ENCODE data around the gene PTPRA. TPM values are rescaled to one million over a fixed set of nuclear protein-coding genes. Genes with fewer than 3 reads are reported as not detected.

PTPRA gene
- total RNA-seq, 1 donor from 2014 or later, result 59.5 TPM

DNA sequence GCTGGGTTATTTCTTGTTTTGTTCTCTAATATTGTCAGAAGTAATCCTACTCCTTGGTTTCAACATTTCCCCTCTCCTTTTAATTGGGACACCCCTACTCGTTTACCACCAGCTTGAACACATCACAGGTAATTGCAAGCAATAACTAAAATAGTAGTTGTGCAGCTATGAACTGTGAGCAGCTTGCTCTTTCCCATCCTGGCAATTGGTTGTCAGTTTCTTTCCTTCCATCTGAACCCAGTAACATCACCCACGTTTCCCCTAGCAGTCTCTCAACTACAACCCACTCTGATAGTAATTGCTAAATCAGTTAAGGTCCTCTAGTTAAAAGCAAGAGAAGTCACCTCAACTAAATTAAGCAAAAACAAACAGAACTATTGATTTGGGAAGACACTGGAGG lies 122.5 kb downstream of the PTPRA start:
- no peaks in the 10 kb centered on the region for H3K9me3 Mint-ChIP-seq (ENCODE audit: unreplicated experiment)
- TF ChIP-seq, protein P1, sequence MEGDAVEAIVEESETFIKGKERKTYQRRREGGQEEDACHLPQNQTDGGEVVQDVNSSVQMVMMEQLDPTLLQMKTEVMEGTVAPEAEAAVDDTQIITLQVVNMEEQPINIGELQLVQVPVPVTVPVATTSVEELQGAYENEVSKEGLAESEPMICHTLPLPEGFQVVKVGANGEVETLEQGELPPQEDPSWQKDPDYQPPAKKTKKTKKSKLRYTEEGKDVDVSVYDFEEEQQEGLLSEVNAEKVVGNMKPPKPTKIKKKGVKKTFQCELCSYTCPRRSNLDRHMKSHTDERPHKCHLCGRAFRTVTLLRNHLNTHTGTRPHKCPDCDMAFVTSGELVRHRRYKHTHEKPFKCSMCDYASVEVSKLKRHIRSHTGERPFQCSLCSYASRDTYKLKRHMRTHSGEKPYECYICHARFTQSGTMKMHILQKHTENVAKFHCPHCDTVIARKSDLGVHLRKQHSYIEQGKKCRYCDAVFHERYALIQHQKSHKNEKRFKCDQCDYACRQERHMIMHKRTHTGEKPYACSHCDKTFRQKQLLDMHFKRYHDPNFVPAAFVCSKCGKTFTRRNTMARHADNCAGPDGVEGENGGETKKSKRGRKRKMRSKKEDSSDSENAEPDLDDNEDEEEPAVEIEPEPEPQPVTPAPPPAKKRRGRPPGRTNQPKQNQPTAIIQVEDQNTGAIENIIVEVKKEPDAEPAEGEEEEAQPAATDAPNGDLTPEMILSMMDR (IDR thresholded peaks at IDR 0.05; ENCODE audit: partially characterized antibody, unreplicated experiment), result no peak

GRCh38 chr20:2998728-2999127 lies 125.4 kb downstream of the PTPRA start:
- Mint-ChIP-seq H3K9me3 (ENCODE audit: unreplicated experiment) (peaks cover 4% of the 10 kb centered on the region), H3K4me3 (ENCODE audit: unreplicated experiment) (no peak overlapping the region), H3K27ac (ENCODE audit: unreplicated experiment) (no peak overlapping the region), H3K4me1 (ENCODE audit: low read depth, unreplicated experiment) (no peaks in the 10 kb centered on the region), H3K27me3 (ENCODE audit: unreplicated experiment) (peaks cover 2% of the 10 kb centered on the region), H3K36me3 (ENCODE audit: unreplicated experiment) (no peaks in the 10 kb centered on the region)
- TF ChIP-seq, protein P1 (IDR thresholded peaks at IDR 0.05; ENCODE audit: partially characterized antibody, unreplicated experiment), result no peak
- DNase-seq, result no peak

More for the DNA sequence above, 122.5 kb downstream of the PTPRA start:
- Mint-ChIP-seq H3K36me3 (ENCODE audit: unreplicated experiment) (peaks cover 6% of the 10 kb centered on the region), H3K4me3 (ENCODE audit: unreplicated experiment) (no peak overlapping the region), H3K27me3 (ENCODE audit: unreplicated experiment) (no peaks in the 10 kb centered on the region), H3K4me1 (ENCODE audit: low read depth, unreplicated experiment) (no peaks in the 10 kb centered on the region), H3K27ac (ENCODE audit: unreplicated experiment) (no peak overlapping the region)
- no peak for DNase-seq

DNA sequence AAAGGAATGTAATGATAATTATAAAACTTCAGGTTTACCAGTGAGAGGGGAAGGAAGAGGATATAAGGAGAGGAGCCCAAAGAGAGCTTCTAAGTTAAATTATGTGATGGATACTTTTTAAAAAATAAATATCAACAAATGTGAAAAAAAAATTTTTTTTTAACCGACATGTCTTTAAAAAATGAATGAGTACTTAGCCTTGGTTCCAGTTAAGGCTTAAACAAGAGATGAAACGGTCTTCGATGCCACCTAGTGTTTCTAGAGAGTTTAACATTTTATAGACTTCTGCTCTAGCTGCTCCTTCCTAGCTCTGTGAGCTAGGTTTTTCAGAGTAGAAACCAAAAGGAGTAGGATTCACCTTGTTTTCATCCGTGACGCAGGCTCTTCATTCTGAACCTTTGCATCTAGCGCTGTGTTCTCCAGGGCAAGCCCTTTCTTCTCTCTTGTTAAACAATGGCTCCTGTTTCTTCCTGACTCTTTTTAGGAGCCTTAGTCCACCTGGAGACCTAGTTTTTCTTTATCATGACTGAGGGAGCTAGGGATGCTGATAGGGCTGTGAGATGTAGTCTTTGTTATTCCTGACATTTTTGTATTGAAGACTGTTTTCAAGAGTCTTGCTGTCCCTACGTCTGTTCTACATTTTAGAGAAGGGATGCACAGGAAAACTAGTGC lies 127.7 kb downstream of the PTPRA start:
- no peaks in the 10 kb centered on the region for H3K4me1 Mint-ChIP-seq (ENCODE audit: low read depth, unreplicated experiment)
- no peak overlapping the region for H3K4me3 Mint-ChIP-seq (ENCODE audit: unreplicated experiment)
- H3K27me3 Mint-ChIP-seq (ENCODE audit: unreplicated experiment), result peaks cover 2% of the 10 kb centered on the region
- TF ChIP-seq, protein P1 (IDR thresholded peaks at IDR 0.05; ENCODE audit: partially characterized antibody, unreplicated experiment), result no peak
- no peak for DNase-seq
- H3K36me3 Mint-ChIP-seq (ENCODE audit: unreplicated experiment), result no peaks in the 10 kb centered on the region
- no peak overlapping the region for H3K27ac Mint-ChIP-seq (ENCODE audit: unreplicated experiment)
- H3K9me3 Mint-ChIP-seq (ENCODE audit: unreplicated experiment), result peaks cover 4% of the 10 kb centered on the region

DNA sequence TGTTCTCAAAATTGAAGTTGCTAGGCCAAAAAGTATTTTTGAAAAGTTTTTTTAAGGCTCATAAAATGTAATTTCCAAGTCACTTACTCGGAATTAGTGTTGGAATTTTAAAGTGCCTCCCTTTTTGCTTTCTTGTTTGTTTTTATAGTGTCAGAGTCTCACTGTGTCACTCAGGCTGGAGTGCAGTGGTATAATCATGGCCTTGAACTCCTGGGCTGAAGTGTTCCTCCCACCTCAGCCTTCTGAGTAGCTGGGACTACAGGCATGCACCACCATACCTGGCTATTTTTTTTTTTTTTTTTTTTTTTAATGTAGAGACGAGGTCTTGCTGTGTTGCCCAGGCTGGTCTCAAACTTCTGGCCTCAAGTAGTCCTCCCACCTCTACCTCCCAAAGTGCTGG lies 130.1 kb downstream of the PTPRA start:
- no peak overlapping the region for H3K27ac Mint-ChIP-seq (ENCODE audit: unreplicated experiment)
- H3K36me3 Mint-ChIP-seq (ENCODE audit: unreplicated experiment), result no peaks in the 10 kb centered on the region
- TF ChIP-seq, protein P1 (IDR thresholded peaks at IDR 0.05; ENCODE audit: partially characterized antibody, unreplicated experiment), result no peak
- H3K9me3 Mint-ChIP-seq (ENCODE audit: unreplicated experiment), result peaks cover 4% of the 10 kb centered on the region
- H3K4me1 Mint-ChIP-seq (ENCODE audit: low read depth, unreplicated experiment), result no peaks in the 10 kb centered on the region
- DNase-seq, result no peak
- H3K27me3 Mint-ChIP-seq (ENCODE audit: unreplicated experiment), result peaks cover 2% of the 10 kb centered on the region
- no peak overlapping the region for H3K4me3 Mint-ChIP-seq (ENCODE audit: unreplicated experiment)

DNA sequence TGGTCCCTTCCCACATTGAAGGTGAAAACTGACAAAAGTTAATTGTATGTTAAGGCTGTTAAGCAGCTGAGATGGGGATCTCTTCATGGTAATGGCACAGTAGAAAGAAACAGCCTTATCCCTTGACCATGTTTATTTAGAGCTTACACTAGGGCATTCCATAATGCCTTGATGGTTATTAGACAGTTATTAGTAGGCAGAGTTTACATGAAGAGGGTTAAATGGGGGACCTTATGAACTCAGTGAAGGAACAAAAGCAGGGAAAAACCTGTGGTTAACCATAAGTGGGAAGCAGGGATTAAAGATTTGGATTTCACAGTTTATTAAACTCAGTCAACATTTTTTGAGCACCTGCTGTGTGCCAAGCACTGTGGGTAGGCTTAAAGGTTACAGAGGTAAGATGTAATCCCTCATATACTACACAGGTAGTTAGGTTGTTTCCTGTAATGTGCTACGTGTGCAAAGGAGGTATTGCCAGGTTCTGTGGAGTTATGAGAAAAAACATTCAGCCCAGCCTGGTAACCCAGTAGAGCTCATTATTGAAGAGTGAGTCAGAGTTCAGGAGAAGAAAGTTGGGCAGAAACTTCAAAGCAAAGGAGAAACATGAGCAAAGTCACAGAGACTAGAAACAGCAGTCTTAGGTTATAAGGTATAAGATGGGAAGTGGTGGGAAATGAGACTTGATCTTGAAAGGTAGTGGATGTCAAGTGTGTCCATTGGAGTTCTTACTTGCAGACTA lies 137.9 kb downstream of the PTPRA start:
- Mint-ChIP-seq H3K27ac (ENCODE audit: unreplicated experiment) (no peak overlapping the region), H3K36me3 (ENCODE audit: unreplicated experiment) (peaks cover 5% of the 10 kb centered on the region), H3K9me3 (ENCODE audit: unreplicated experiment) (peaks cover 2% of the 10 kb centered on the region), H3K4me3 (ENCODE audit: unreplicated experiment) (no peak overlapping the region), H3K4me1 (ENCODE audit: low read depth, unreplicated experiment) (no peaks in the 10 kb centered on the region), H3K27me3 (ENCODE audit: unreplicated experiment) (peaks cover 4% of the 10 kb centered on the region)
- DNase-seq, result no peak
- TF ChIP-seq, protein P1 (IDR thresholded peaks at IDR 0.05; ENCODE audit: partially characterized antibody, unreplicated experiment), result no peak
